CD4-positive, alpha-beta T cell treated with Interferon gamma for 1 hour (primary cell): Measurements from ENCODE around the gene APOC3.

Experiments
- DNase-seq: peaks from one replicate; pipeline ENCODE4 v3.0.0-alpha.2; 2020

APOC3 gene

DNA sequence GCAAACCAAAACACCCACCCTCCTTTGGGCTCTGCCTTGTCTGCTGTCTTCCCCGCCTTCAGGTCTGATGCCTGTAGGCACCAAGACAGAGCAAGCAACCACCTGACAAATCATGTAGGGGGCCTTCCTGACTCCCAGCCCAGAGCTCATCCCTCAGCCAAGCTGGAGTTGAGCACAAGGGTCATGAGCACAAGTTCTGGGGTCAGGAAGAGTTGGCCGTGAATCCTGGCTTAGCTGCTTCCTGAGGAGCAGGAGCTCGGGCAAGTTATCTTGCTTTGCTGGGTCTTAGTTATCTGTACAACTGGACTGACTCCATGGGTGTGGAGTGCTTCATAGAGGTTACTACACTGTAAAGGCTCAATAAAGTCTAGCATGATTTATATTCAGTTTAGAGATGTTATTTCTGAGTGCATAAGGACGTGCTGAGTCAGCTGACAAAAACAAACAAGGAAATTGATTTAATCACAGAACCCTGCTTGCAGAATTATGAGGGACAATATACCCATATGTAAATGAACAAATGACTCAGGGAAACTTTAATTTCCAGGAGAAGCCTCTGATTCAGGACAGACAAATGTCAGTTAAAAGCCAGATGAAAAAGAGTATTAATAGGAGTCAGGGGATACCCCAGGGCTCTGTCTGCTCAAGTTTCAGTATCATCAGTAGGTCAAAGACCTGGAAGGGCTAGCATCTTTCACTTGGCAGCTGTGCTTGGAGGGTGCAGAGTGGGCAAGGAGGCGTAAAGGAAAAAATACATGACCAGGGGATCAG lies 22.7 kb downstream of the APOC3 start:
- DNase-seq, result no peak

DNA sequence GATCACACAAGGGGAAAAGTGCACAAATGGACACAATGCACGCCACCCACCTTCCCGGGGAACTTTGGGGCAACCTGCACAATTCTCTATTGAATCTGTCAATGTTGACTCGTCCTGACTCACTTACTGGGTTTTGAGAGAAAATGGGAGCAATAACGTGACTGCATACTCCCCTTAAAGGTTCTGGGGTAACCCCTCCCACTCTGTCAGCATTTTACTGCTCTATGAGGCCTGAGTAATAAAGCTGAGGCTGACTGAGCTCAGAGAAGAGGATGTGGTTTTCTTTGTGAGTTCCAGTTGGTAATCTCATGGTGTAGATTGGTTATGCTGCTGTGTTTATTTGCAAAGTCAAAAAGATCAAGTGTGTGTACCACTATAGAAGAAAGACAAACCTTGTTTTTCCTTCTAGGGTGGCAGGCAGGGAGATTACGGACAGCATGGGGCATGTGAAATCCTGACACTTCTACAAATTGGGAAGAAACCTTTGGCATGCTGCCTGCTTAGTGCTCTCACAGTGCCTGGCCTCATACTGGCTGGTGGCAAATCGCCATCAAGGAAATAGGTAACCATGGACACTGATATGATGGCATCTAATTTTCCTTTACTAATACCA lies 23.9 kb downstream of the APOC3 start:
- peak; percentile 45 for DNase-seq

- no peak for DNase-seq
Observed at GRCh38 chr11:116855413-116855812, 25.7 kb downstream of the APOC3 start.

GRCh38 chr11:116856423-116856822 lies 26.7 kb downstream of the APOC3 start:
- no peak for DNase-seq

DNA sequence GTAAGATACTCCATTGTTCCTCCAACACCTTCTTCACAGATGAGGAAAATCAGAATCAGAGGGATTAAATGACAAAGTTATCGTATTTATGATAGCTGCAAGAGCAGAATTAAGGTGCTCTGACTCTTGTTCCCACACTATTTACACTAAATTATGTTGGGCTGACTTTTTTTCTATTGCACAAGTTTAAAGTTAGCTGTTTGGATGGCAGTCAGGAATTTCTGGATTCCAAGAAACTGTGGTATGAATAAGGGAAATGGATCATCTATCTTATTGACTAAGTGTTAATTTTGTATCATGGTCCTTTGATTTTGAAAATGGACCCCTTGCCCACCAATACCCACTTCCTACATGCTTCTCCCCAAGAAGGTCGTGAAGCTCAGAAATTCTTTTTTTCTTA lies 27.6 kb downstream of the APOC3 start:
- no peak for DNase-seq

GRCh38 chr11:116857936-116858335 lies 28.2 kb downstream of the APOC3 start:
- DNase-seq, result no peak

DNA sequence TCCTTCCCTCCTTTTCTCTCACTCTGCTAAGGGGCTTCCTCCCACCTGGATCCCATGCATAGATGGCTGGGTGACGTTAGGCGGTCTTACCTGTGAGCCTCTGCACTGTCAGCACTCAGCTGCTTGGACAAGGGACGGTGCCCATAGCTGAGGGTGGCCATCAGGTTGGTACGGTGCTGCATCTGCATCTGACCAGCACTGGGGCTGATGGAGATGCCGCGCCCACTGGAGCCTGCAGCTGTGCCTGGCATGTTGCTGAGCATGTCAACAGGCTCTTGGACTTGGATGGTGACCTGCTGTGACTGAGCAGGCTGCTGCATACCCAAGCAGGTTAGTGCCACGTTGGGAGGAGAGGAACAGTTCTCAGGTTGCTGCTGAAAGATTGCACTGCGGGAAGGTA lies 29.5 kb downstream of the APOC3 start:
- no peak for DNase-seq

GRCh38 chr11:116860303-116860702 lies 30.6 kb downstream of the APOC3 start:
- DNase-seq, result no peak

- DNase-seq, result no peak
Observed at GRCh38 chr11:116861539-116861938, 31.8 kb downstream of the APOC3 start.

- no peak for DNase-seq
Observed at GRCh38 chr11:116862185-116862584, 32.5 kb downstream of the APOC3 start.

DNA sequence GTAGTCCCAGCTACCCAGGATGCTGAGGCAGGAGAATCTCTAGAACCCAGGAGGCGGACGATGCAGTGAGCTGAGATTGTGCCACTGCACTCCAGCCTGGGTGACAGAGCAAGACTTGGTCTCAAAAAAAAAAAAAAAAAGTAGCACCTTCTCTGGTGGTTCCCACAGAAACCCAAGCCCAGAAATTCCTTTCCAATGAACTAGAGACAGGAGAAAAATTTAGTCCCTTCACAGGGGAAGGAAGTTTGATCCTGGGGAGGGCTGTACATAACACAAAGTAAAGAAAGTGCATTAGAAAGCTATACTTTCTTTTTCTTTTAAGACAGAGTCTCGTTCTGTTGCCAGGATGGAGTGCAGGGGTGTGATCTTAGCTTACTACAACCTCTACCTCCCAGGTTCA lies 33.2 kb downstream of the APOC3 start:
- DNase-seq, result no peak

DNA sequence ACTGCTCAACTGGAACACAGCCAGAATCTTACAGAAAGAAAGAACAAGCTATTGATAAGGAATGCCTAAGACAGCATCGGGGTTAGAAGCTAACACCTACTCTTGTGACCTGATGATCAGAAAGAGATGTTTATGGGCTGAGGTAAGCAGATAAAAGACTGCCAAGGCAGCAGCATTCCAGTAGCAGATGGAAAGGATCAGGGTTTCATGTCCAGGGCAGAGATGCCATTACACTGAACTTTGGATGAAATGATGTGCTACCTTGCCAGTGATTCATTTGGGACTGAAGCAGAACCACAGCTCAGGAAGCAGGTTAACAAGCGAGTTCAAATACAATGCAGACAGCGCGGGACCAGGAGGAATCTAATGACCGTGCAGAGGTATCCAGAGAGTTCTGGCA lies 34.8 kb downstream of the APOC3 start:
- no peak for DNase-seq

DNA sequence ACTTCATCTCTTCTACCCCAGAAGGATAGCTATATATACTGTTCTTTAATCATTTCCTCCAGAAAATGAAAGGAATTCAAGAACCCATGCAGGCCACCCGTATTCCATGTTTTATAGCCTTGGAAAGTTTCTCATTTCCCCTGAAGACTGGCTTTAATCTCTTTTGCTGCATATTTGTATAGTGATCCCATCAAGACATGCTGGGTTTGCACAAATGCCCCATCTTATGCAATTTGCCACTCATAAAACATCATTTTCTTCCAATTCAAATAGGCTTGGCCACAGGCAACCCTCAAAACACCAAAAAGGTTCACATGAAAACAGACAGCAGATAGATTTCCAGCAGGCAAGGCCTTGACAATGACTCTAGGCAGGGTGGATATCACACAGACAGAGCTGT lies 36.0 kb downstream of the APOC3 start:
- no peak for DNase-seq

- DNase-seq, result no peak
Observed at GRCh38 chr11:116866804-116867455, 37.2 kb downstream of the APOC3 start.

DNA sequence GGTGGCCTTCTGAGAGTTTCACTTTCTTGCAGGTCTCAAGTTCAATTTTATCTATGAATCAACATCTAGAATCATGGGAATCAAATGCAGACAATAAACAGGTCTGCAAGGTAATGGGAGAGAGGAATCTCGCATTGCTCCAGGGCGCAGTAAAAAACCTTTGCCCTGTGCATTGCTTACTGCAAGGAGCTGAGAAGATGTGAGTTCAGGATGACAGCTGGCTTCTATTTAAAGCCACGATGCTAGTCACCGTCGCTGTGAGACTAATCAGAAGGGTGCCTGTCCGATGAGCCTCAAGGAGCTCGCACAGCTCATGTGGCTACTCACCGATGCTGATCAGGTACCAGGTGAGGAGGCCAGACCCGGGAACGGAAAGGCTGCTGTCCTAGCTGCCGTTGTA lies 37.9 kb downstream of the APOC3 start:
- no peak for DNase-seq

DNA sequence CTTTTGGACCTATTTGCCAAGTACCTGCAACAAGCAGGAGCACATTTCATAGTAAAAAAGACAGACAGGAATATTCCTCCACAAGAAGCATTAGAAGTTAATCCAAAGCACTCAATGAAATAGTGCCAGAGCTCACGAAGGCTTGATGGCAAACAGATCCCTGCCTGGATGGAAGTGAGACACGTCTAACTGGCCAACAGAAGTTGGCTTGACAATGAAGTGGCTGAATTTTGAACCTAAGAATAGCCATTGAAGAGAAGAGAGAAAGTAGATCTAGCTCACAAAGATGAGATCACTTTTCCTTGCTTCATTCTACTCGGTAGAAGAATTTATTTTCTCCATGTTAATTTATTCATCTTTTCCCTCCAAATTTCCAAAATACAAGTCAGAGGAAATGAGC lies 38.4 kb downstream of the APOC3 start:
- DNase-seq, result no peak

GRCh38 chr11:116869610-116870009 lies 39.9 kb downstream of the APOC3 start:
- DNase-seq, result no peak

DNA sequence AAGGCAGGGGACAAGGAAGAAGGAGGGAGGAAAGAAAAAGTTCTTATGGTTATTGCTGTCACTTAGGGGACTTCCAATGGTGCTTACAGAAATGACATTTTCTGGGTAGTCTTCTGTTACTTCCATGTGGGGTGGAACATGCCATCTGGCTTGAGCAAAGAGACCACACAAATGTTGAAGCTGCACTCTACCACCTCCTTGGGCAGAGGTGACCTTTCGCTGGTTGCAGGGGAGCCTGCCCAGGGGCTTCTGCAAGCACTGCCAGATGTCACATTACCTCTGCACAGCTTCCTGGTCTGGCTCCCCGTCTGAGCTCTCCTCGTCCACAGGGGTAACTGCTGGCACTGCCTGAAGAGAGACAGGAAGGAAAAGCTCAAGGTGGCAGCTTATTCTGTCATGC lies 40.3 kb downstream of the APOC3 start:
- DNase-seq, result no peak

DNA sequence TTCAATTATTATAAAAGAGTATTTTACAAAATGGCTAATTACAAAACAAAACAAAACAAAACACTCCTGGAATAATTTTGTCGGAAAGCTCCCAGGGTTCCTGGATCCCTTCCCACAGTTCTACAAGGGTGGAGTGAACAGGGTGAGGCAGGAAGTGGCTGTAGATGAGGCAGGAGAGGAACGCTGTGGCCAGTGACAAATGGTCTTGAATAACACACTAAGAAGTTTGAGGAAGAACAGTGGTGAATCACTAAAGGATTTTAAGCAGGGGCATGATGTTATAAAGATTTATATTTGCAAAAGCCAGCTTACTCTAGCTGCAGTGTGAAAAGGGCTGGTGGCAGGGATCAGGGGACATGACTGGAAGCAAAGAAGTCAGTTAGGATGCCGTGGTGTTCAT lies 41.5 kb downstream of the APOC3 start:
- DNase-seq, result no peak

GRCh38 chr11:116873381-116873780 lies 43.7 kb downstream of the APOC3 start:
- no peak for DNase-seq

- no peak for DNase-seq
Observed at GRCh38 chr11:116874251-116874650, 44.5 kb downstream of the APOC3 start.

- no peak for DNase-seq
Observed at GRCh38 chr11:116875194-116875593, 45.5 kb downstream of the APOC3 start.

DNA sequence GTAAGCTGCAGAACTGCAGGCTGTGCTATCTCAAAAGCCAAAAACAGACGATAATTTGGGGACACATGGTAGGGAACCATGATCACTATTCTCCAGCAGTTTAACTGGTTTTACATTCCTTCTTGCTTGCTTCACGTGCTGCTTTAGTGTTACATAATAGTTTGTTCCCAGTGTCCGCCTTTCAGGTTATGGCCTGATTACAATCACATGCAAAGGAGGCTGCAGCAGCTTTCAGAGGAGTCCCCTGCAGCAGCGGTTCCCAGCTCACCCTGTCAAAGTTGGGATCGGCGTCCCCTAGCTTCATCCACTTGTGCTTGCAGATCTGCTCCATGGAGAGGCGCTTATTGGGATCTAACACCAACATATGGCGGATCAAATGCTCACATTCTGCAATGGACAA lies 46.9 kb downstream of the APOC3 start:
- DNase-seq, result no peak
